OCI-LY3 (cell line): ENCODE results near the gene B4GALT4.
"Not testable (repeated sequence)": the region's sequence is repeated elsewhere in the genome, so short reads cannot be mapped to it uniquely, and the experiment has no call there.

Experiments
- H2AFZ ChIP-seq: fragments of 200-600, 300-600 bp; shearing (Covaris generic); 2 replicates; pipeline ENCODE4 v1.6.0; 2014; ENCODE audit warnings: antibody characterized with exemption, low read depth, low read length
- H3K27ac ChIP-seq: fragments of 200-600, 300-600 bp; sonication (generic); 2 replicates; pipeline ENCODE4 v1.5.1; 2014; ENCODE audit warnings: mild to moderate bottlenecking, low read length, moderate library complexity, mixed read lengths
- H3K27me3 ChIP-seq: fragments of 200-600, 300-600 bp; sonication (generic); 2 replicates; pipeline ENCODE4 v1.6.1; 2014; ENCODE audit warnings: low read depth, low read length, mixed read lengths
- H3K36me3 ChIP-seq: fragments of 200-600, 300-600 bp; sonication (generic); replicated peaks from 2 replicates; pipeline ENCODE3; 2014; ENCODE audit warnings: low read depth, low read length, mixed read lengths
- H3K4me1 ChIP-seq: fragments of 300-600, 200-600 bp; sonication (generic); 2 replicates; pipeline ENCODE4 v1.6.1; 2014; ENCODE audit warnings: low read length, mixed read lengths
- H3K4me2 ChIP-seq: fragments of 200-600, 300-600 bp; sonication (generic); 2 replicates; pipeline ENCODE4 v1.6.1; 2014; ENCODE audit warnings: low read length, mixed read lengths
- H3K4me3 ChIP-seq: fragments of 300-600, 200-600 bp; sonication (generic); 2 replicates; pipeline ENCODE4 v1.5.1; 2014; ENCODE audit warnings: antibody characterized with exemption, mild to moderate bottlenecking, low read length, moderate library complexity
- H3K79me2 ChIP-seq: fragments of 300-600, 200-600 bp; shearing (Covaris generic); 2 replicates; pipeline ENCODE4 v1.6.1; 2014; ENCODE audit warnings: mild to moderate bottlenecking, low read length, mixed read lengths
- H3K9ac ChIP-seq: fragments of 300-600, 200-600 bp; shearing (Covaris generic); 2 replicates; pipeline ENCODE4 v1.6.0; 2014; ENCODE audit warnings: mild to moderate bottlenecking, low read length, moderate library complexity
- H3K9me3 ChIP-seq: fragments of 200-600, 300-600 bp; shearing (Covaris generic); 2 replicates; pipeline ENCODE4 v1.6.1; 2014; ENCODE audit warnings: low read length, mixed read lengths; ENCODE audit not compliant: insufficient read depth
- H4K20me1 ChIP-seq: fragments of 200-600, 300-600 bp; sonication (generic); 2 replicates; pipeline ENCODE4 v1.6.1; 2016; ENCODE audit warnings: low read length, mixed read lengths; ENCODE audit not compliant: insufficient read depth
- EZH2phosphoT487 ChIP-seq: fragments of 200-600 bp; shearing (Covaris generic); IDR thresholded peaks from 2 replicates; pipeline ENCODE4 v1.6.1; 2018; ENCODE audit warnings: antibody characterized with exemption, mixed run types, low read depth
- TF ChIP-seq, protein P1 (sequence below): fragments of 200-600, 300-600 bp; sonication (generic); IDR thresholded peaks from 2 replicates; pipeline ENCODE4 v1.5.1; 2014; ENCODE audit warnings: antibody characterized with exemption, low read length, low read depth

The B4GALT4 gene

GRCh38 chr3:119170821-119171220 is 69.9 kb downstream of the B4GALT4 start:
- no peaks in the 10 kb centered on the region for H3K79me2 ChIP-seq
- peaks cover under 1% of the 10 kb centered on the region; the same call in 1 of the 2 replicates for H3K4me1 ChIP-seq
- H2AFZ ChIP-seq, result no peak overlapping the region
- H3K36me3 ChIP-seq, result no peaks in the 10 kb centered on the region
- H3K4me3 ChIP-seq, result no peak overlapping the region
- TF ChIP-seq, protein P1, sequence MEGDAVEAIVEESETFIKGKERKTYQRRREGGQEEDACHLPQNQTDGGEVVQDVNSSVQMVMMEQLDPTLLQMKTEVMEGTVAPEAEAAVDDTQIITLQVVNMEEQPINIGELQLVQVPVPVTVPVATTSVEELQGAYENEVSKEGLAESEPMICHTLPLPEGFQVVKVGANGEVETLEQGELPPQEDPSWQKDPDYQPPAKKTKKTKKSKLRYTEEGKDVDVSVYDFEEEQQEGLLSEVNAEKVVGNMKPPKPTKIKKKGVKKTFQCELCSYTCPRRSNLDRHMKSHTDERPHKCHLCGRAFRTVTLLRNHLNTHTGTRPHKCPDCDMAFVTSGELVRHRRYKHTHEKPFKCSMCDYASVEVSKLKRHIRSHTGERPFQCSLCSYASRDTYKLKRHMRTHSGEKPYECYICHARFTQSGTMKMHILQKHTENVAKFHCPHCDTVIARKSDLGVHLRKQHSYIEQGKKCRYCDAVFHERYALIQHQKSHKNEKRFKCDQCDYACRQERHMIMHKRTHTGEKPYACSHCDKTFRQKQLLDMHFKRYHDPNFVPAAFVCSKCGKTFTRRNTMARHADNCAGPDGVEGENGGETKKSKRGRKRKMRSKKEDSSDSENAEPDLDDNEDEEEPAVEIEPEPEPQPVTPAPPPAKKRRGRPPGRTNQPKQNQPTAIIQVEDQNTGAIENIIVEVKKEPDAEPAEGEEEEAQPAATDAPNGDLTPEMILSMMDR, result no peak
- TF ChIP-seq EZH2phosphoT487, result no peak
- no peaks in the 10 kb centered on the region for H3K27me3 ChIP-seq
- H3K27ac ChIP-seq, result no peak overlapping the region
- H3K9ac ChIP-seq, result no peak overlapping the region
- H3K4me2 ChIP-seq, result no peak overlapping the region
- no peaks in the 10 kb centered on the region for H4K20me1 ChIP-seq
- H3K9me3 ChIP-seq, result no peaks in the 10 kb centered on the region

DNA sequence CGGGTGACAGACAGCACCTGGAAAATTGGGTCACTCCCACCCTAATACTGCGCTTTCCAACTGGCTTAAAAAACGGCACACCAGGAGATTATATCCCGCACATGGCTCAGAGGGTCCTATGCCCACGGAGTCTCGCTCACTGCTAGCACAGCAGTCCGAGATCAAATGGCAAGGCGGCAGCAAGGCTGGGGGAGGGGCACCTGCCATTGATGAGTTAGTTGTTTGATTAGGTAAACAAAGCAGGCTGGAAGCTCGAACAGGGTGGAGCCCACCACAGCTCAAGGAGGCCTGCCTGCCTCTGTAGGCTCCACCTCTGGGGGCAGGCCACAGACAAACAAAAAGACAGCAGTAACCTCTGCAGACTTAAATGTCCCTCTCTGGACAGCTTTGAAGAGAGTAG is 75.9 kb downstream of the B4GALT4 start:
- not testable (repeated sequence) for H3K27ac ChIP-seq, H3K9me3 ChIP-seq, H3K79me2 ChIP-seq, H3K4me1 ChIP-seq, H3K4me3 ChIP-seq, H4K20me1 ChIP-seq, H3K36me3 ChIP-seq, H3K4me2 ChIP-seq, H3K9ac ChIP-seq, H3K27me3 ChIP-seq, H2AFZ ChIP-seq
